ENCODE data around the gene GATC.

The GATC gene

GRCh38 chr12:120500581-120500980 is 54.3 kb downstream of the GATC start:
- TF ChIP-seq, protein P1, sequence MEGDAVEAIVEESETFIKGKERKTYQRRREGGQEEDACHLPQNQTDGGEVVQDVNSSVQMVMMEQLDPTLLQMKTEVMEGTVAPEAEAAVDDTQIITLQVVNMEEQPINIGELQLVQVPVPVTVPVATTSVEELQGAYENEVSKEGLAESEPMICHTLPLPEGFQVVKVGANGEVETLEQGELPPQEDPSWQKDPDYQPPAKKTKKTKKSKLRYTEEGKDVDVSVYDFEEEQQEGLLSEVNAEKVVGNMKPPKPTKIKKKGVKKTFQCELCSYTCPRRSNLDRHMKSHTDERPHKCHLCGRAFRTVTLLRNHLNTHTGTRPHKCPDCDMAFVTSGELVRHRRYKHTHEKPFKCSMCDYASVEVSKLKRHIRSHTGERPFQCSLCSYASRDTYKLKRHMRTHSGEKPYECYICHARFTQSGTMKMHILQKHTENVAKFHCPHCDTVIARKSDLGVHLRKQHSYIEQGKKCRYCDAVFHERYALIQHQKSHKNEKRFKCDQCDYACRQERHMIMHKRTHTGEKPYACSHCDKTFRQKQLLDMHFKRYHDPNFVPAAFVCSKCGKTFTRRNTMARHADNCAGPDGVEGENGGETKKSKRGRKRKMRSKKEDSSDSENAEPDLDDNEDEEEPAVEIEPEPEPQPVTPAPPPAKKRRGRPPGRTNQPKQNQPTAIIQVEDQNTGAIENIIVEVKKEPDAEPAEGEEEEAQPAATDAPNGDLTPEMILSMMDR (conservative IDR thresholded peaks at IDR 0.05; ENCODE audit: low read length), result no peak
- H3K4me3 ChIP-seq (ENCODE audit: low read length), result no peak overlapping the region
- DNase-seq (ENCODE audit: low read depth), result peak; percentile 30

GRCh38 chr12:120504587-120504986 is 58.3 kb downstream of the GATC start:
- H3K4me3 ChIP-seq (ENCODE audit: low read length), result no peak overlapping the region
- TF ChIP-seq, protein P1 (conservative IDR thresholded peaks at IDR 0.05; ENCODE audit: low read length), result no peak
- DNase-seq (ENCODE audit: low read depth), result no peak

GRCh38 chr12:120508537-120508936 is 62.3 kb downstream of the GATC start:
- no peak overlapping the region for H3K4me3 ChIP-seq (ENCODE audit: low read length)
- TF ChIP-seq, protein P1 (conservative IDR thresholded peaks at IDR 0.05; ENCODE audit: low read length), result no peak
- no peak for DNase-seq (ENCODE audit: low read depth)

All from AG10803 (cell line).